HG02970 (cell line): ENCODE measurements around the gene CAVIN2.
"Not testable (repeated sequence)": the region's sequence is repeated elsewhere in the genome, so short reads cannot be mapped to it uniquely, and the experiment has no call there.

Source experiments
- ATAC-seq: cut with Tn5 transposase; IDR thresholded peaks from one replicate; pipeline ENCODE4 v1.9.1; 2021; ENCODE audit warnings: mild to moderate bottlenecking, moderate library complexity, moderate number of reproducible peaks; ENCODE audit not compliant: unreplicated experiment, low FRiP score

The CAVIN2 gene

GRCh38 chr2:191806396-191806795 lies 40.5 kb downstream of the CAVIN2 start:
- ATAC-seq: no peak

GRCh38 chr2:191804766-191805165 lies 42.1 kb downstream of the CAVIN2 start:
- ATAC-seq: no peak

- no peak for ATAC-seq
Measured at GRCh38 chr2:191803007-191803406, 43.9 kb downstream of the CAVIN2 start.

GRCh38 chr2:191802180-191802579 lies 44.7 kb downstream of the CAVIN2 start:
- no peak for ATAC-seq

GRCh38 chr2:191800874-191801273 lies 46.0 kb downstream of the CAVIN2 start:
- no peak for ATAC-seq

- no peak for ATAC-seq
Measured at GRCh38 chr2:191799526-191799925, 47.4 kb downstream of the CAVIN2 start.

- no peak for ATAC-seq
Measured at GRCh38 chr2:191797942-191798876, 48.7 kb downstream of the CAVIN2 start.

- no peak for ATAC-seq
Measured at GRCh38 chr2:191797500-191797899, 49.4 kb downstream of the CAVIN2 start.

GRCh38 chr2:191795715-191796114 lies 51.2 kb downstream of the CAVIN2 start:
- ATAC-seq: no peak

- ATAC-seq: no peak
Measured at GRCh38 chr2:191791953-191792560, 54.8 kb downstream of the CAVIN2 start.

GRCh38 chr2:191790737-191791136 lies 56.2 kb downstream of the CAVIN2 start:
- no peak for ATAC-seq

GRCh38 chr2:191789796-191790195 lies 57.1 kb downstream of the CAVIN2 start:
- no peak for ATAC-seq

- ATAC-seq: no peak
Measured at GRCh38 chr2:191786694-191787093, 60.2 kb downstream of the CAVIN2 start.

GRCh38 chr2:191785651-191786050 lies 61.2 kb downstream of the CAVIN2 start:
- ATAC-seq: not testable (repeated sequence)
